PC-9 (cell line): ENCODE results near the gene GRIP1. TPM values are rescaled to one million over a fixed set of nuclear protein-coding genes. Genes with fewer than 3 reads are reported as not detected.

ENCODE experiments used
- BruUV-seq: library from RNA; stranded (reverse); fragments of 400-500 nt; replicated peaks from 2 replicates; lab custom pipeline; 2021; lab: Mats Ljungman, UMichigan
- CTCF ChIA-PET: fragments of 300-600 bp; sonication (Branson Sonifier 250); formaldehyde crosslinking; loops from one replicate; lab custom pipeline; 2022; ENCODE audit warnings: antibody characterized with exemption; lab: Charles Lee
- POLR2A ChIA-PET: fragments of 300-600 bp; sonication (Branson Sonifier 250); formaldehyde crosslinking; loops from one replicate; lab custom pipeline; 2022; ENCODE audit warnings: antibody characterized with exemption; ENCODE audit not compliant: unreplicated experiment; lab: Charles Lee
- DNase-seq, 2 experiments: peaks; one replicate each; pipeline versions ENCODE4 v3.0.0 to v3.0.0-alpha.2; 2015 to 2022; ENCODE audit warnings: mixed read lengths in 1 of 2
- H2AFZ ChIP-seq: fragments of 200-600 bp; sonication (generic); 2 replicates; pipeline ENCODE4 v1.8.1; 2017; ENCODE audit warnings: antibody characterized with exemption
- H3F3A ChIP-seq: fragments of 200-600 bp; sonication (generic); 2 replicates; pipeline ENCODE4 v1.8.1; 2017; ENCODE audit warnings: antibody characterized with exemption, mild to moderate bottlenecking, low read depth; ENCODE audit not compliant: insufficient read depth
- H3K27ac ChIP-seq: fragments of 200-600 bp; sonication (generic); 2 replicates; pipeline ENCODE4 v1.6.1; 2016; ENCODE audit warnings: mixed run types
- H3K27me3 ChIP-seq: fragments of 200-600 bp; sonication (generic); 2 replicates; pipeline ENCODE4 v1.6.1; 2016; ENCODE audit warnings: low read depth, mixed run types; ENCODE audit not compliant: insufficient read depth
- H3K36me3 ChIP-seq: fragments of 200-600 bp; sonication (generic); 2 replicates; pipeline ENCODE4 v1.6.1; 2016; ENCODE audit warnings: low read depth, mixed run types
- H3K4me1 ChIP-seq: fragments of 200-600 bp; sonication (generic); replicated peaks from 2 replicates; pipeline ENCODE4 v1.6.1; 2016; ENCODE audit warnings: mixed run types; ENCODE audit not compliant: insufficient read depth
- H3K4me2 ChIP-seq: fragments of 200-600 bp; sonication (generic); 2 replicates; pipeline ENCODE4 v1.6.1; 2017; ENCODE audit warnings: mixed run types
- H3K4me3 ChIP-seq: fragments of 200-600 bp; sonication (generic); 2 replicates; pipeline ENCODE4 v1.6.1; 2016; ENCODE audit warnings: mixed run types
- H3K79me2 ChIP-seq: fragments of 200-600 bp; sonication (generic); 2 replicates; pipeline ENCODE4 v1.6.1; 2017; ENCODE audit warnings: low read depth, mixed run types
- H3K9me2 ChIP-seq: fragments of 200-600 bp; sonication (generic); 2 replicates; pipeline ENCODE4 v1.8.1; 2017; ENCODE audit warnings: mild to moderate bottlenecking; ENCODE audit not compliant: insufficient read depth
- H3K9me3 ChIP-seq: fragments of 200-600 bp; sonication (generic); 2 replicates; pipeline ENCODE4 v1.8.1; 2016; ENCODE audit warnings: low read depth; ENCODE audit not compliant: insufficient read depth
- H4K20me1 ChIP-seq: fragments of 200-600 bp; sonication (generic); 2 replicates; pipeline ENCODE4 v1.8.1; 2017; ENCODE audit not compliant: insufficient read depth
- CTCF ChIP-seq: fragments of 200-600 bp; sonication (generic); conservative IDR thresholded peaks from 2 replicates; pipeline ENCODE4 v1.6.1; 2017; ENCODE audit warnings: mixed run types, antibody characterized with exemption, mild to moderate bottlenecking, moderate library complexity
- EZH2 ChIP-seq: fragments of 200-600 bp; sonication (generic); IDR thresholded peaks from 2 replicates; pipeline ENCODE4 v1.8.0; 2017; ENCODE audit warnings: antibody characterized with exemption, low read depth
- intact Hi-C: fragments of 100-400 bp; cut with micrococcal nuclease; formaldehyde crosslinking; loops from one replicate; pipeline ENCODE4 v1.10.0; 2022; ENCODE audit not compliant: unreplicated experiment
- total RNA-seq: library from RNA; stranded (reverse); gene quantifications from 2 replicates; pipeline ENCODE4 v1.2.3, GENCODE V29; 2021

Gene GRIP1
- total RNA-seq, 1 experiment from 2014 or later: 16.0 TPM

GRCh38 chr12:66351301-66351700, 327.6 kb downstream of the GRIP1 start:
- Histone ChIP-seq H3K27ac (no peak overlapping the region), H3K9me3 (no peaks in the 10 kb centered on the region), H3K36me3 (no peaks in the 10 kb centered on the region), H3K4me3 (no peak overlapping the region), H4K20me1 (no peaks in the 10 kb centered on the region), H3K9me2 (no peaks in the 10 kb centered on the region), H3K27me3 (no peaks in the 10 kb centered on the region), H3F3A (no peaks in the 10 kb centered on the region), H2AFZ (no peak overlapping the region), H3K4me2 (no peak overlapping the region), H3K79me2 (no peaks in the 10 kb centered on the region), H3K4me1 (no peaks in the 10 kb centered on the region)
- DNase-seq: no peak
- BruUV-seq: no TSS peak
- POLR2A ChIA-PET: interaction anchor here (0.6 kb wide), 1 partner anchor 48 kb away, joined by 3 read pairs; no protein-coding TSS in a partner anchor
- CTCF ChIA-PET: interaction anchor here (0.7 kb wide), 1 partner anchor 73 kb away, joined by 9 read pairs; no protein-coding TSS in a partner anchor
- TF ChIP-seq CTCF (no peak), EZH2 (no peak)
- intact Hi-C loops: loop anchor here (5.0 kb wide), 1 partner anchor 341 kb away; no protein-coding TSS in a partner anchor

- no peaks in the 10 kb centered on the region for H3K79me2 ChIP-seq
- no peaks in the 10 kb centered on the region for H3K9me2 ChIP-seq
- TF ChIP-seq EZH2: no peak
- TF ChIP-seq CTCF: no peak
- no peaks in the 10 kb centered on the region for H4K20me1 ChIP-seq
- H3K4me1 ChIP-seq: no peaks in the 10 kb centered on the region
- intact Hi-C loops: no loop called here
- no peaks in the 10 kb centered on the region for H3K27me3 ChIP-seq
- no peaks in the 10 kb centered on the region for H3K9me3 ChIP-seq
- no TSS peak for BruUV-seq
- no peak for DNase-seq
- H3K4me2 ChIP-seq: no peak overlapping the region
- no peak overlapping the region for H3K4me3 ChIP-seq
- H3K27ac ChIP-seq: no peak overlapping the region
- no peak overlapping the region for H2AFZ ChIP-seq
- POLR2A ChIA-PET: no interaction called here
- no peaks in the 10 kb centered on the region for H3F3A ChIP-seq
- CTCF ChIA-PET: no interaction called here
- no peaks in the 10 kb centered on the region for H3K36me3 ChIP-seq
Measured at GRCh38 chr12:66345956-66346355, 332.9 kb downstream of the GRIP1 start.

DNA sequence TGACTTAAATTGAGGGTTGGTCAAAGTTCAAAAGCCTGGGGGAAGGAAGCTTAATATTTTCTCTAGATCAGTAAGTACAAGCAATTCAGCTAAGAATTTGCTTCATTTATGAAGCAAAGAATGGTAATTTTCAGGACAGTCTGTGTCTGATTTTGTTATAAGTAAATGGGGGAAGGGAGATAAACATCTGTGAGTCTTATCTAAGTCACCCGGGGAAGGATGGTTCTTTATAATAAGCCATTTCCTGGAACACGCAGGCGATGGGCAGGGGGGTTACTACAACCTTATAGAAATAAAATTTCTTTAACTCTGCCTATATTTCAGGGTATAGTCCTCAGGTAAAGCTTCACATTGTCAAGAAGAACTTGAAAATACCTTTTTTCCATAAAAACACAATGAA, 333.7 kb downstream of the GRIP1 start:
- H3K9me2 ChIP-seq: no peaks in the 10 kb centered on the region
- TF ChIP-seq CTCF (no peak), EZH2 (no peak)
- H2AFZ ChIP-seq: no peak overlapping the region
- no peaks in the 10 kb centered on the region for H4K20me1 ChIP-seq
- no peaks in the 10 kb centered on the region for H3K9me3 ChIP-seq
- no peaks in the 10 kb centered on the region for H3K79me2 ChIP-seq
- no TSS peak for BruUV-seq
- no peak for DNase-seq
- no peak overlapping the region for H3K4me3 ChIP-seq
- no peak overlapping the region for H3K27ac ChIP-seq
- POLR2A ChIA-PET: no interaction called here
- no peaks in the 10 kb centered on the region for H3K27me3 ChIP-seq
- H3K36me3 ChIP-seq: no peaks in the 10 kb centered on the region
- CTCF ChIA-PET: no interaction called here
- H3F3A ChIP-seq: no peaks in the 10 kb centered on the region
- no peak overlapping the region for H3K4me2 ChIP-seq
- no peaks in the 10 kb centered on the region for H3K4me1 ChIP-seq
- intact Hi-C loops: no loop called here
